NT2/D1 (cell line): Measurements from ENCODE around the gene PGAM4.
"Not testable (repeated sequence)": the region's sequence is repeated elsewhere in the genome, so short reads cannot be mapped to it uniquely, and the experiment has no call there.

Source experiments
- YY1 ChIP-seq: IDR thresholded peaks from 2 replicates; pipeline ENCODE4 v1.6.1; 2011; ENCODE audit not compliant: insufficient read length, insufficient read depth
- ZNF274 ChIP-seq: IDR thresholded peaks from 2 replicates; pipeline ENCODE4 v1.6.1; 2011; ENCODE audit warnings: mild to moderate bottlenecking, low read depth, low read length

DNA sequence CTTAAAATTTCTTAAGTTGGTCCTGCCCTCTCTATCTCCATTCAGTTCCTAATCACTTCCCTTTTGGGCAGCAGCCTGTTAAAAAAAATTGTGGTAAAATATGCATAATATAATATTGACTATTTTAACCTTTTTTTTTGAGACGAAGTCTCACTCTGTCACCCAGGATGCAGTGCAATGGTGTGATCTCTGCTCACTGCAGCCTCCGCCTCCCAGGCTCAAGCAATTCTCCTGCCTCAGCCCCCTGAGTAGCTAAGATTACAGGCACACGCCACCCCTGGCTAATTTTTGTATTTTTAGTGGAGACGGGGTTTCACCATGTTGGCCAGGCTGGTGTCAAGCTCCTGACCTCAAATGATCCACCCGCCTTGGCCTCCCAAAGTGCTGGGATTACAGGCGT lies 50.1 kb downstream of the PGAM4 start:
- TF ChIP-seq ZNF274, YY1: not testable (repeated sequence)
